Common myeloid progenitor, CD34-positive (primary cell): ENCODE measurements around the gene DOCK4.

ENCODE experiments used
- CTCF ChIA-PET: fragments of 350-600 bp; sonication (Branson Sonifier 250); formaldehyde crosslinking; loops from one replicate; lab custom pipeline; 2021; ENCODE audit warnings: antibody characterized with exemption; lab: Charles Lee
- POLR2A ChIA-PET: fragments of 350-600 bp; sonication (Branson Sonifier 250); formaldehyde crosslinking; loops from one replicate; lab custom pipeline; 2021; ENCODE audit warnings: antibody characterized with exemption; lab: Charles Lee
- DNase-seq, 3 donors: peaks; one replicate each; pipeline versions ENCODE4 v3.0.0 to v3.0.0-alpha.2; 2013
- H3K27ac ChIP-seq, 2 experiments: 1 replicate in 1 of 2; 2 replicates in 1 of 2; pipeline ENCODE4 v1.7.0; 2013; ENCODE audit warnings: inconsistent platforms in 2 of 2, low read length in 2 of 2, mild to moderate bottlenecking in 2 of 2, low read depth in 1 of 2, moderate library complexity in 1 of 2; ENCODE audit not compliant: severe bottlenecking in 2 of 2, insufficient read depth in 1 of 2, poor library complexity in 1 of 2
- H3K27me3 ChIP-seq, 5 experiments: replicated peaks in 2 of 5; 1 replicate in 3 of 5; 2 replicates in 2 of 5; pipeline versions ENCODE4 v1.6.1 to v1.7.0; 2013; ENCODE audit warnings: low read length in 4 of 5, mild to moderate bottlenecking in 2 of 5, moderate library complexity in 2 of 5, inconsistent platforms in 1 of 5; ENCODE audit not compliant: insufficient read depth in 5 of 5, control insufficient read depth in 4 of 5
- H3K36me3 ChIP-seq, 4 experiments: 1 replicate in 2 of 4; 2 replicates in 2 of 4; pipeline versions ENCODE4 v1.6.1 to v1.7.0; 2013; ENCODE audit warnings: low read length in 3 of 4, control low read depth in 1 of 4, mild to moderate bottlenecking in 1 of 4; ENCODE audit not compliant: control insufficient read depth in 4 of 4, insufficient read depth in 4 of 4
- H3K4me1 ChIP-seq, 4 experiments: 1 replicate in 3 of 4; 2 replicates in 1 of 4; pipeline versions ENCODE4 v1.6.1 to v1.7.1; 2013; ENCODE audit warnings: low read length in 3 of 4, mild to moderate bottlenecking in 3 of 4, control low read depth in 1 of 4, inconsistent platforms in 1 of 4, moderate library complexity in 1 of 4; ENCODE audit not compliant: control insufficient read depth in 4 of 4, insufficient read depth in 4 of 4; ENCODE audit errors: control extremely low read depth in 1 of 4
- H3K4me3 ChIP-seq, 7 experiments: 1 replicate in 4 of 7; 2 replicates in 3 of 7; pipeline versions ENCODE4 v1.5.1 to v1.7.0; 2013; ENCODE audit warnings: mild to moderate bottlenecking in 7 of 7, low read length in 6 of 7, moderate library complexity in 6 of 7, inconsistent platforms in 2 of 7, low read depth in 2 of 7, control low read depth in 1 of 7; ENCODE audit not compliant: insufficient read depth in 4 of 7, control insufficient read depth in 1 of 7; ENCODE audit errors: extremely low read depth in 1 of 7
- H3K9me3 ChIP-seq, 5 experiments: 1 replicate in 4 of 5; 2 replicates in 1 of 5; pipeline versions ENCODE4 v1.6.1 to v1.7.1; 2013; ENCODE audit warnings: low read length in 4 of 5, mild to moderate bottlenecking in 2 of 5, inconsistent platforms in 1 of 5, low read depth in 1 of 5, moderate library complexity in 1 of 5; ENCODE audit not compliant: control insufficient read depth in 4 of 5, insufficient read depth in 2 of 5; ENCODE audit errors: control extremely low read depth in 1 of 5
- WGBS: methylation state at CpG from one replicate; pipeline ENCODE4 v1.1.5; 2013; ENCODE audit not compliant: insufficient coverage; 5-methylcytosine and 5-hydroxymethylcytosine counted together

DOCK4 gene

GRCh38 chr7:112069879-112070321 is 136.3 kb downstream of the DOCK4 start:
- POLR2A ChIA-PET, result no interaction called here
- no peaks in the 10 kb centered on the region for H3K27me3 ChIP-seq
- H3K36me3 ChIP-seq, result no peaks in the 10 kb centered on the region
- H3K9me3 ChIP-seq, result peaks cover 0 to 7% (median 0%) of the 10 kb centered on the region in 5 experiments
- no peak overlapping the region for H3K27ac ChIP-seq
- no peak overlapping the region for H3K4me3 ChIP-seq
- DNase-seq, result no peak
- WGBS, result 93% methylated on average over 2 of the region's 3 CpGs
- CTCF ChIA-PET, result no interaction called here
- H3K4me1 ChIP-seq, result no peaks in the 10 kb centered on the region

GRCh38 chr7:112068967-112069366 is 137.2 kb downstream of the DOCK4 start:
- POLR2A ChIA-PET, result no interaction called here
- WGBS, result 100% methylated on average over 3 of the region's 4 CpGs
- CTCF ChIA-PET, result interaction anchor here (0.9 kb wide), 1 partner anchor 9 kb away, joined by 3 read pairs; no protein-coding TSS in a partner anchor

GRCh38 chr7:112067632-112068540 is 138.3 kb downstream of the DOCK4 start:
- 100% methylated on average over 1 of the region's 5 CpGs for WGBS
- Histone ChIP-seq H3K4me1 (no peaks in the 10 kb centered on the region), H3K4me3 (no peak overlapping the region), H3K27me3 (no peaks in the 10 kb centered on the region), H3K36me3 (no peaks in the 10 kb centered on the region), H3K9me3 (peaks cover 0 to 2% (median 0%) of the 10 kb centered on the region in 5 experiments), H3K27ac (no peak overlapping the region)
- CTCF ChIA-PET, result no interaction called here
- POLR2A ChIA-PET, result no interaction called here
- no peak for DNase-seq

More at GRCh38 chr7:112068967-112069366, 137.2 kb downstream of the DOCK4 start:
- Histone ChIP-seq H3K9me3 (peaks cover 0 to 2% (median 0%) of the 10 kb centered on the region in 5 experiments), H3K4me3 (no peak overlapping the region), H3K27ac (no peak overlapping the region), H3K27me3 (no peaks in the 10 kb centered on the region), H3K36me3 (no peaks in the 10 kb centered on the region), H3K4me1 (no peaks in the 10 kb centered on the region)
- no peak for DNase-seq

GRCh38 chr7:112067200-112067599 is 139.0 kb downstream of the DOCK4 start:
- 100% methylated on average over 1 of the region's 2 CpGs for WGBS
- DNase-seq, result no peak
- no peak overlapping the region for H3K4me3 ChIP-seq
- ChIA-PET CTCF (no interaction called here), POLR2A (no interaction called here)
- no peaks in the 10 kb centered on the region for H3K36me3 ChIP-seq
- H3K9me3 ChIP-seq, result peaks cover 0 to 2% (median 0%) of the 10 kb centered on the region in 5 experiments
- H3K27me3 ChIP-seq, result no peaks in the 10 kb centered on the region
- H3K4me1 ChIP-seq, result no peaks in the 10 kb centered on the region
- H3K27ac ChIP-seq, result no peak overlapping the region

- ChIA-PET CTCF (interaction anchor here (2.1 kb wide), 1 partner anchor 13 kb away, joined by 5 read pairs; no protein-coding TSS in a partner anchor), POLR2A (no interaction called here)
- Histone ChIP-seq H3K27ac (no peak overlapping the region), H3K4me3 (no peak overlapping the region), H3K4me1 (no peaks in the 10 kb centered on the region), H3K27me3 (no peaks in the 10 kb centered on the region), H3K36me3 (no peaks in the 10 kb centered on the region), H3K9me3 (peaks cover 0 to 2% (median 0%) of the 10 kb centered on the region in 5 experiments)
- DNase-seq, result no peak
- 100% methylated on average over 1 of the region's 1 CpG for WGBS
These were observed 140.4 kb downstream of the DOCK4 start for GRCh38 chr7:112065758-112066157.

GRCh38 chr7:112064627-112065385 is 141.4 kb downstream of the DOCK4 start:
- no peak for DNase-seq
- H3K36me3 ChIP-seq, result no peaks in the 10 kb centered on the region
- H3K27me3 ChIP-seq, result no peaks in the 10 kb centered on the region
- no peak overlapping the region for H3K27ac ChIP-seq
- ChIA-PET CTCF (interaction anchor here (2.1 kb wide), 1 partner anchor 14 kb away, joined by 5 read pairs; no protein-coding TSS in a partner anchor), POLR2A (no interaction called here)
- H3K4me1 ChIP-seq, result no peaks in the 10 kb centered on the region
- peaks cover 0 to 2% (median 0%) of the 10 kb centered on the region in 5 experiments for H3K9me3 ChIP-seq
- no peak overlapping the region for H3K4me3 ChIP-seq
- 94% methylated on average over 3 of the region's 5 CpGs for WGBS
